SK-N-SH treated with all-trans-retinoic acid at 6 μM for 48 hours (cell line): ENCODE data around the gene NPFF.

ENCODE experiments used
- ATAC-seq: fragments of 200-7000 bp; cut with Tn5 transposase; 3 replicates; pipeline ENCODE4 v1.9.1; 2020; ENCODE audit warnings: mild to moderate bottlenecking, moderate library complexity
- ARNTL ChIP-seq: fragments of 450-650 bp; formaldehyde crosslinking; IDR thresholded peaks from 2 replicates; pipeline ENCODE4 v1.5.0; 2020; ENCODE audit warnings: low read depth, mild to moderate bottlenecking, moderate library complexity, borderline replicate concordance
- BACH2 ChIP-seq: fragments of 250-450 bp; sonication (Bioruptor Pico); IDR thresholded peaks from 2 replicates; pipeline ENCODE4 v1.9.0; 2021; ENCODE audit warnings: mild to moderate bottlenecking, borderline replicate concordance
- CSDC2 ChIP-seq: fragments of 250-450 bp; sonication (Bioruptor Pico); IDR thresholded peaks from 2 replicates; pipeline ENCODE4 v1.5.0; 2020; ENCODE audit warnings: mild to moderate bottlenecking, moderate library complexity
- ESRRG ChIP-seq: fragments of 250-450 bp; sonication (Bioruptor Pico); IDR thresholded peaks from 2 replicates; pipeline ENCODE4 v1.6.1; 2021; ENCODE audit warnings: mild to moderate bottlenecking
- GLIS3 ChIP-seq: fragments of 250-450 bp; sonication (Bioruptor Pico); IDR thresholded peaks from 2 replicates; pipeline ENCODE4 v1.5.0; 2020; ENCODE audit warnings: mild to moderate bottlenecking, moderate library complexity
- ISL1 ChIP-seq: fragments of 250-450 bp; sonication (Bioruptor Pico); IDR thresholded peaks from 2 replicates; pipeline ENCODE4 v2.1.2; 2022; ENCODE audit warnings: mild to moderate bottlenecking, moderate library complexity
- OSR1 ChIP-seq: fragments of 250-450 bp; sonication (Bioruptor Pico); IDR thresholded peaks from 2 replicates; pipeline ENCODE4 v1.8.0; 2022; ENCODE audit warnings: moderate library complexity, mild to moderate bottlenecking, inconsistent platforms
- PPARA ChIP-seq: fragments of 250-450 bp; sonication (Bioruptor Pico); IDR thresholded peaks from 2 replicates; pipeline ENCODE4 v1.5.0; 2020; ENCODE audit warnings: mild to moderate bottlenecking, borderline replicate concordance
- RARB ChIP-seq: fragments of 250-450 bp; sonication (Bioruptor Pico); IDR thresholded peaks from 2 replicates; pipeline ENCODE4 v1.8.0; 2021; ENCODE audit warnings: mild to moderate bottlenecking, moderate library complexity
- TCF4 ChIP-seq: fragments of 250-450 bp; sonication (Bioruptor Pico); IDR thresholded peaks from 2 replicates; pipeline ENCODE4 v1.8.0; 2021; ENCODE audit warnings: mild to moderate bottlenecking, moderate library complexity, borderline replicate concordance
- TOX ChIP-seq: fragments of 250-450 bp; sonication (Bioruptor Pico); IDR thresholded peaks from 2 replicates; pipeline ENCODE4 v1.8.0; 2021; ENCODE audit warnings: mild to moderate bottlenecking, moderate library complexity, borderline replicate concordance
- ZC3H10 ChIP-seq: fragments of 250-450 bp; sonication (Bioruptor Pico); IDR thresholded peaks from 2 replicates; pipeline ENCODE4 v1.5.1; 2021; ENCODE audit warnings: mild to moderate bottlenecking, moderate library complexity
- ZFP3 ChIP-seq: fragments of 250-450 bp; sonication (Bioruptor Pico); IDR thresholded peaks from 2 replicates; pipeline ENCODE4 v1.5.0; 2020; ENCODE audit warnings: mild to moderate bottlenecking, moderate library complexity
- ZFP30 ChIP-seq: fragments of 450-650 bp; formaldehyde crosslinking; IDR thresholded peaks from 2 replicates; pipeline ENCODE4 v1.5.0; 2022; ENCODE audit warnings: mild to moderate bottlenecking, moderate library complexity
- ZNF565 ChIP-seq: fragments of 450-650 bp; formaldehyde crosslinking; conservative IDR thresholded peaks from 2 replicates; pipeline ENCODE4 v1.5.0; 2020; ENCODE audit warnings: low read depth, mild to moderate bottlenecking, moderate library complexity
- ZNF70 ChIP-seq: fragments of 450-650 bp; formaldehyde crosslinking; IDR thresholded peaks from 2 replicates; pipeline ENCODE4 v1.5.0; 2020; ENCODE audit warnings: mild to moderate bottlenecking, moderate library complexity
- ZNF8 ChIP-seq: fragments of 450-650 bp; formaldehyde crosslinking; IDR thresholded peaks from 2 replicates; pipeline ENCODE4 v1.5.0; 2020; ENCODE audit warnings: mild to moderate bottlenecking, moderate library complexity
- TF ChIP-seq, protein P1 (sequence below): fragments of 250-450 bp; sonication (Bioruptor Pico); IDR thresholded peaks from 2 replicates; pipeline ENCODE4 v1.8.0; 2021; ENCODE audit warnings: low read depth, mild to moderate bottlenecking, moderate library complexity, borderline replicate concordance
- TF ChIP-seq, protein P2 (sequence below): fragments of 250-450 bp; sonication (Bioruptor Pico); IDR thresholded peaks from 2 replicates; pipeline ENCODE4 v1.8.0; 2020; ENCODE audit warnings: mild to moderate bottlenecking, moderate library complexity, borderline replicate concordance
- TF ChIP-seq, protein P3 (sequence below): fragments of 250-450 bp; sonication (Bioruptor Pico); IDR thresholded peaks from 2 replicates; pipeline ENCODE4 v1.5.1; 2020; ENCODE audit warnings: low read depth, mild to moderate bottlenecking, moderate library complexity
- TF ChIP-seq, protein P4 (sequence below): fragments of 250-450 bp; sonication (Bioruptor Pico); IDR thresholded peaks from 2 replicates; pipeline ENCODE4 v1.5.1; 2021; ENCODE audit warnings: mild to moderate bottlenecking, moderate library complexity

NPFF gene

DNA sequence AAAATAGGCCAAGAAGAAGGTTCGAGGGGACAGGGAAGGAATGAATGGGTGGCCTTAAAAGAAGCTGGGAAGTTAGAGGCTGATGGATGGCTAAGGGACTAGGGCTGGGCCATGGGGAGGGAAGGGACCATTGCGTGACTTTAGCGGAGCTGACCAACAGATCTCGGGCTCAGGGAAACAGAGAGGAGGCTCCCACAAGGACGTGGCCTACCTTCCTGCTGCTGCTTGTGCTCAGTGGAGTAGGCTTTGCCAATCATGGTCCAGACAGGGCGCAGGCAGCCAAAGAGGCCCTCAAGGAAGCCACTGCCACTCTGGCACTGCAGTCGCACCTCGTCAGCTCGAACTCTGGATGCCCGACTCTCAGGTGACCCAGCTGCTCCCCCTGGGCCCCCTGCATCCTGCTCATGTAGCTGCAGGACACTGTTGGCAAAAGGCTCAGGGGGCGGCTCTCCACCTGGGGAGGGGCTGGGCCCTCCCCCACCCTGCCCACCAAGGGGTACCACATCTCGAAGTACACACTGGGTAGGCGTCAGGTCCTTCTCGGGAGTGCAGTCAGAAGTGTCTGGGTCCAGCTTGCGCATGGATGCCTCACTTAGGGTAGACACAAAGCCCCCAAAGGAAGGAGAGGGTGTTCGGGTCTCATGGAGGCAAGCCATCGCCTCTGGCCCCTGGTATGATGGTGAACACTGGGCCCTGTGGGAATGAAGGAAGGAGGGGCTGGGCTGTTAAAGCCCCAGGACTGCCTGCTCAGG, 20.4 kb downstream of the NPFF start:
- TF ChIP-seq, protein P1, sequence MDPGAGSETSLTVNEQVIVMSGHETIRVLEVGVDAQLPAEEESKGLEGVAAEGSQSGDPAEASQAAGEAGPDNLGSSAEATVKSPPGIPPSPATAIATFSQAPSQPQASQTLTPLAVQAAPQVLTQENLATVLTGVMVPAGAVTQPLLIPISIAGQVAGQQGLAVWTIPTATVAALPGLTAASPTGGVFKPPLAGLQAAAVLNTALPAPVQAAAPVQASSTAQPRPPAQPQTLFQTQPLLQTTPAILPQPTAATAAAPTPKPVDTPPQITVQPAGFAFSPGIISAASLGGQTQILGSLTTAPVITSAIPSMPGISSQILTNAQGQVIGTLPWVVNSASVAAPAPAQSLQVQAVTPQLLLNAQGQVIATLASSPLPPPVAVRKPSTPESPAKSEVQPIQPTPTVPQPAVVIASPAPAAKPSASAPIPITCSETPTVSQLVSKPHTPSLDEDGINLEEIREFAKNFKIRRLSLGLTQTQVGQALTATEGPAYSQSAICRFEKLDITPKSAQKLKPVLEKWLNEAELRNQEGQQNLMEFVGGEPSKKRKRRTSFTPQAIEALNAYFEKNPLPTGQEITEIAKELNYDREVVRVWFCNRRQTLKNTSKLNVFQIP (CRISPR knock-in tag) = no peak
- no peak for TF ChIP-seq ARNTL (CRISPR knock-in tag)
- no peak for TF ChIP-seq ESRRG (CRISPR knock-in tag)
- TF ChIP-seq ZC3H10 (CRISPR knock-in tag) = no peak
- TF ChIP-seq ZNF565 (CRISPR knock-in tag) = no peak
- TF ChIP-seq CSDC2 (CRISPR knock-in tag) = no peak
- TF ChIP-seq ZNF70 (CRISPR knock-in tag) = no peak
- TF ChIP-seq, protein P2, sequence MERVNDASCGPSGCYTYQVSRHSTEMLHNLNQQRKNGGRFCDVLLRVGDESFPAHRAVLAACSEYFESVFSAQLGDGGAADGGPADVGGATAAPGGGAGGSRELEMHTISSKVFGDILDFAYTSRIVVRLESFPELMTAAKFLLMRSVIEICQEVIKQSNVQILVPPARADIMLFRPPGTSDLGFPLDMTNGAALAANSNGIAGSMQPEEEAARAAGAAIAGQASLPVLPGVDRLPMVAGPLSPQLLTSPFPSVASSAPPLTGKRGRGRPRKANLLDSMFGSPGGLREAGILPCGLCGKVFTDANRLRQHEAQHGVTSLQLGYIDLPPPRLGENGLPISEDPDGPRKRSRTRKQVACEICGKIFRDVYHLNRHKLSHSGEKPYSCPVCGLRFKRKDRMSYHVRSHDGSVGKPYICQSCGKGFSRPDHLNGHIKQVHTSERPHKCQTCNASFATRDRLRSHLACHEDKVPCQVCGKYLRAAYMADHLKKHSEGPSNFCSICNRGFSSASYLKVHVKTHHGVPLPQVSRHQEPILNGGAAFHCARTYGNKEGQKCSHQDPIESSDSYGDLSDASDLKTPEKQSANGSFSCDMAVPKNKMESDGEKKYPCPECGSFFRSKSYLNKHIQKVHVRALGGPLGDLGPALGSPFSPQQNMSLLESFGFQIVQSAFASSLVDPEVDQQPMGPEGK (CRISPR knock-in tag) = no peak
- no peak for TF ChIP-seq TOX
- no peak for TF ChIP-seq ISL1
- TF ChIP-seq ZFP3 = no peak
- no peak for TF ChIP-seq ZFP30 (CRISPR knock-in tag)
- TF ChIP-seq OSR1 (CRISPR knock-in tag) = no peak
- no peak for TF ChIP-seq GLIS3 (CRISPR knock-in tag)
- TF ChIP-seq BACH2 (CRISPR knock-in tag) = no peak
- TF ChIP-seq, protein P3, sequence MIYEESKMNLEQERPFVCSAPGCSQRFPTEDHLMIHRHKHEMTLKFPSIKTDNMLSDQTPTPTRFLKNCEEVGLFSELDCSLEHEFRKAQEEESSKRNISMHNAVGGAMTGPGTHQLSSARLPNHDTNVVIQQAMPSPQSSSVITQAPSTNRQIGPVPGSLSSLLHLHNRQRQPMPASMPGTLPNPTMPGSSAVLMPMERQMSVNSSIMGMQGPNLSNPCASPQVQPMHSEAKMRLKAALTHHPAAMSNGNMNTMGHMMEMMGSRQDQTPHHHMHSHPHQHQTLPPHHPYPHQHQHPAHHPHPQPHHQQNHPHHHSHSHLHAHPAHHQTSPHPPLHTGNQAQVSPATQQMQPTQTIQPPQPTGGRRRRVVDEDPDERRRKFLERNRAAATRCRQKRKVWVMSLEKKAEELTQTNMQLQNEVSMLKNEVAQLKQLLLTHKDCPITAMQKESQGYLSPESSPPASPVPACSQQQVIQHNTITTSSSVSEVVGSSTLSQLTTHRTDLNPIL = no peak
- TF ChIP-seq TCF4 (CRISPR knock-in tag) = no peak
- TF ChIP-seq ZNF8 (CRISPR knock-in tag) = no peak
- TF ChIP-seq, protein P4, sequence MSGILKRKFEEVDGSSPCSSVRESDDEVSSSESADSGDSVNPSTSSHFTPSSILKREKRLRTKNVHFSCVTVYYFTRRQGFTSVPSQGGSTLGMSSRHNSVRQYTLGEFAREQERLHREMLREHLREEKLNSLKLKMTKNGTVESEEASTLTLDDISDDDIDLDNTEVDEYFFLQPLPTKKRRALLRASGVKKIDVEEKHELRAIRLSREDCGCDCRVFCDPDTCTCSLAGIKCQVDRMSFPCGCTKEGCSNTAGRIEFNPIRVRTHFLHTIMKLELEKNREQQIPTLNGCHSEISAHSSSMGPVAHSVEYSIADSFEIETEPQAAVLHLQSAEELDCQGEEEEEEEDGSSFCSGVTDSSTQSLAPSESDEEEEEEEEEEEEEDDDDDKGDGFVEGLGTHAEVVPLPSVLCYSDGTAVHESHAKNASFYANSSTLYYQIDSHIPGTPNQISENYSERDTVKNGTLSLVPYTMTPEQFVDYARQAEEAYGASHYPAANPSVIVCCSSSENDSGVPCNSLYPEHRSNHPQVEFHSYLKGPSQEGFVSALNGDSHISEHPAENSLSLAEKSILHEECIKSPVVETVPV (CRISPR knock-in tag) = no peak
- TF ChIP-seq PPARA (CRISPR knock-in tag) = no peak
- no peak; the same call in 2 of the 3 replicates for ATAC-seq

DNA sequence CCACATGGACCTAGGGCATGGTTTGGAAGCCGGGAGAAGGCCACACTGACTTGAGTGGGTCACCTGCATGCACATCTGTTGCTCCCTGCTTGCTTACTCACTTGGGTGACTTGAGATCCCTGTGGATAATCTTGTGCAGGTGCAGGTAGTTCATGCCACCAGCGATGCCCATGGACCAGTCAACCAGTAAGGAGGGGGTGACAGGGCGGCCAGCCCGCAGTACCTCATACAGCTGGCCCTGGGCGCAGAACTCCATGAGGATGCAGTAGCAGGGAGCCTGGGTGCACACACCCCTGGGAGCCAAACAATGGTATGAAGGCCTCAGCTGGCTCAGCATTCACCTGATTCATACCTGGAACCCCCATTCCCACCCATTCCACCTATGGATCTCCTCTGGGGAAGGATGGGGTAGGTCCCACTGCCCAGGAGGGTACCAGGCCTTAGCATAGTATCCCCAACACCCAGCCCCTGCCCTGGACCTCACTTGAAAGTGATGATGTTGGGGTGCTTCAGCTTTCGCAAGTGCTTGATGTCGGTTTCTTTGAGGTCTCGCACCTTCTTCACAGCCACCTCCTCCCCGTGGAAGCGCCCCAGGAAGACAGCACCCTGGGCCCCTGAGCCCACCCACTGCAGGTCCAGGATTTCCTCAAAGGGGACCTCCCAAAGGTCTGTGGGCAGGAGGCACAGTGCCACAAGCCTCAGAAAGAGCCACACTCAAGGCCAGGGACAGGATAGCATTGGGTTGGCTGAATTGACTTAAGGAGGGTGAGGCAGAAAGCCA, 21.1 kb downstream of the NPFF start:
- no peak for ATAC-seq
- TF ChIP-seq PPARA (CRISPR knock-in tag) (no peak), ARNTL (CRISPR knock-in tag) (no peak), ZNF565 (CRISPR knock-in tag) (no peak), RARB (CRISPR knock-in tag) (no peak)
- TF ChIP-seq, protein P4 (CRISPR knock-in tag) = no peak
- TF ChIP-seq, protein P2 (CRISPR knock-in tag) = no peak
